MM.1S (cell line): ENCODE measurements around the gene SORBS2.

Experiments used
- EZH2 ChIP-seq: fragments of 300-600 bp; sonication (generic); optimal IDR thresholded peaks from 2 replicates; pipeline ENCODE3; 2017; ENCODE audit warnings: low read depth, mild to moderate bottlenecking, antibody characterized with exemption, low read length, mixed read lengths
- TF ChIP-seq, protein P1 (sequence below): fragments of 300-600 bp; sonication (generic); IDR thresholded peaks from 2 replicates; pipeline ENCODE4 v1.5.1; 2016; ENCODE audit warnings: antibody characterized with exemption, low read length, mixed read lengths

DNA sequence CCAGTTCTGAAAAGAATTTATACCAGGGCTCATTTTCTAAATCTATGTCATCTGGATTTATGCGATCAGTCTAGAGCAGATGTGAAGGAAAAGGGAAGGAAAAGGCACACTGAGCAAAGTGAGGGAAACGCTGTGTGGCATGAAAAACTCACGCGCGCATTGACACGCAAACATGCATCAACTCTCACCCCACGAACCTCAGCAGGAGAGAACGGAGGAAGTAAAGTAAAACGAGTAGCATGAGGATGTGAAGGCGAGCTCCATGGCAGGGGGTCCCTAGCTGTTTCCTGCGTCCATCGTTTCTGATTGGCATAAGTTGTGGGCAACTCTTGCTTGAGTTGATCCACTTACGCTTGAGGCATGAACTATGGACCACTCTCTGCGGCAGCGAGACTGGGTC is 173.9 kb downstream of the SORBS2 start:
- TF ChIP-seq, protein P1, sequence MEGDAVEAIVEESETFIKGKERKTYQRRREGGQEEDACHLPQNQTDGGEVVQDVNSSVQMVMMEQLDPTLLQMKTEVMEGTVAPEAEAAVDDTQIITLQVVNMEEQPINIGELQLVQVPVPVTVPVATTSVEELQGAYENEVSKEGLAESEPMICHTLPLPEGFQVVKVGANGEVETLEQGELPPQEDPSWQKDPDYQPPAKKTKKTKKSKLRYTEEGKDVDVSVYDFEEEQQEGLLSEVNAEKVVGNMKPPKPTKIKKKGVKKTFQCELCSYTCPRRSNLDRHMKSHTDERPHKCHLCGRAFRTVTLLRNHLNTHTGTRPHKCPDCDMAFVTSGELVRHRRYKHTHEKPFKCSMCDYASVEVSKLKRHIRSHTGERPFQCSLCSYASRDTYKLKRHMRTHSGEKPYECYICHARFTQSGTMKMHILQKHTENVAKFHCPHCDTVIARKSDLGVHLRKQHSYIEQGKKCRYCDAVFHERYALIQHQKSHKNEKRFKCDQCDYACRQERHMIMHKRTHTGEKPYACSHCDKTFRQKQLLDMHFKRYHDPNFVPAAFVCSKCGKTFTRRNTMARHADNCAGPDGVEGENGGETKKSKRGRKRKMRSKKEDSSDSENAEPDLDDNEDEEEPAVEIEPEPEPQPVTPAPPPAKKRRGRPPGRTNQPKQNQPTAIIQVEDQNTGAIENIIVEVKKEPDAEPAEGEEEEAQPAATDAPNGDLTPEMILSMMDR, result no peak
- TF ChIP-seq EZH2, result no peak
